ENCODE results near the gene PHTF1.

Gene PHTF1

GRCh38 chr1:113665071-113665470 is 94.2 kb downstream of the PHTF1 start:
- no peak for DNase-seq (ENCODE audit: low spot score)

DNA sequence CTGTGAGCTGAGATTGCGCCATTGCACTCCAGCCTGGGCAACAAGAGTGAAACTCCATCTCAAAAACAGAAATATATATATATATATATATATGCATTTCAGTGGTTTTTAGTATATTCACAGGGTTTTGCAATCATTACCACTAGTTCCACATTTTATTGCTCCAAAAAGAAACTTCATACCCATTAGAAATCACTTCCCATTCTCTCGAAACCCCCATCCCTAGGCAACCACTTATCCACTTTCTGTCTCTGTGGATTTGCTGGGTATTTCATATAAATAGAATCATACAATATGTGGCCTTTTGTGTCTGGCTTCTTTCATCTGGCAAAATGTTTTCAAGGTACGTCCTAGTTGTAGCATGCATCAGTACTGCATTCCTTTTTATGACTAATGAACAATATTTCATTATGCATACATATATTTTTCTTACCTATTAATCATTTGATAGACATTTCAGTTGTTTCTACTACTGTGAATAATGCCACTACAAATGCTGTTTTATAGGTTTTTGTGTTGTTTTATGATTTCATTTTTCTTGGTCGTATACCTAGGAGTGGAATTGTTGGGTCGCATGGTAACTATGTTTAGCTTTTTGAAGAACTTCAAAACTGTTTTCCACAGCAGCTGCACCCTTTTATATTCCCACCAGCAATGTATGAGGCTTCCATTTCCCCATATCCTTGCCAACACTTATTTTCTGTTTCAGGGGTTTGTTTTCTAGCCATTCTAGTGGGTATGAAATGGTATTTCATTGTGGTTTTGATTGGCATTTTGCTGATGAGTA is 95.9 kb downstream of the PHTF1 start:
- no peak for DNase-seq (ENCODE audit: low spot score)

- no peak for DNase-seq (ENCODE audit: low spot score)
Measured at GRCh38 chr1:113662101-113662500, 97.2 kb downstream of the PHTF1 start.

- peak; percentile 56 for DNase-seq (ENCODE audit: low spot score)
Measured at GRCh38 chr1:113660088-113660487, 99.2 kb downstream of the PHTF1 start.

- DNase-seq (ENCODE audit: low spot score) = peak; percentile 13
Measured at GRCh38 chr1:113659556-113659955, 99.7 kb downstream of the PHTF1 start.

GRCh38 chr1:113659035-113659434 is 100.3 kb downstream of the PHTF1 start:
- peak; percentile 22 for DNase-seq (ENCODE audit: low spot score)

- no peak for DNase-seq (ENCODE audit: low spot score)
Measured at GRCh38 chr1:113657556-113658063, 101.7 kb downstream of the PHTF1 start.

GRCh38 chr1:113657126-113657525 is 102.2 kb downstream of the PHTF1 start:
- DNase-seq (ENCODE audit: low spot score) = no peak

- DNase-seq (ENCODE audit: low spot score) = peak; percentile 50
Measured at GRCh38 chr1:113654883-113655282, 104.4 kb downstream of the PHTF1 start.

GRCh38 chr1:113653741-113654140 is 105.5 kb downstream of the PHTF1 start:
- DNase-seq (ENCODE audit: low spot score) = no peak

DNA sequence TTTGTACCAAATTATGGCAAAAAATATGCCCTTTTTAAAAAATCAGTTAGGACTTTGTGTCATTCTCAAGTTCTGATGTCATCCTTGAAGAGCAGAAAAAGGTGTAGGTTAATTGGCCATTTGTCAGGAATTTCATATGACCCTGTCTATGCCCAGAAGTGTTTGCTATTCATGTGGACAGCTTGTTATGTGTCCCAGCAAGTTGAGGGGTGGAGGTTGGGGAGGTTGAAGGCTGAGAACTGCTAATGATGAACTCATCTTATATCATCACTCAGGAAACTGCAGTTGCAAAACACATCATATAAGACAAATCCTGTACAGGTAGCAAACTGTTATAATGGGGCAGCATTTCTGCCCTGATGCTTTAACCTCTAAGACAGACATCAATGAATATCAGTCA is 106.5 kb downstream of the PHTF1 start:
- DNase-seq (ENCODE audit: low spot score) = no peak

DNA sequence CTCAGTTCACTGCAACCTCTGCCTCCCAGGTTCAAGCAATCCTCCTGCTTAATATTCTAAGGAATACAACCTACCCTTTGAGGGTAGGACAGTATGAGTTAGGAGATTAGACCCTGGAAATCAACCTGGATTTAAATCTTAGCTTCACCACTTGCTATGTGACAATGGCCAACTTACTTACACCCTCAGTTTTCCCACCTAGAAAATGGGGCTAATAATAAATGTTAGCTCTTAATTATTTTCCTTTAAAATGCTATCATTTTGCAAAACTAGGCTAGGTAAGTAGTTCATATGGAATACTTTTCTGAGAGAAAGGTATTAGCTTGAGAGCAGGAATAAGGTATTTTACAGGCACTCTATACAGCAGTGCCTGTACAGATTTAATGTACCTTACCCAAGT is 110.8 kb downstream of the PHTF1 start:
- DNase-seq (ENCODE audit: low spot score) = no peak

DNA sequence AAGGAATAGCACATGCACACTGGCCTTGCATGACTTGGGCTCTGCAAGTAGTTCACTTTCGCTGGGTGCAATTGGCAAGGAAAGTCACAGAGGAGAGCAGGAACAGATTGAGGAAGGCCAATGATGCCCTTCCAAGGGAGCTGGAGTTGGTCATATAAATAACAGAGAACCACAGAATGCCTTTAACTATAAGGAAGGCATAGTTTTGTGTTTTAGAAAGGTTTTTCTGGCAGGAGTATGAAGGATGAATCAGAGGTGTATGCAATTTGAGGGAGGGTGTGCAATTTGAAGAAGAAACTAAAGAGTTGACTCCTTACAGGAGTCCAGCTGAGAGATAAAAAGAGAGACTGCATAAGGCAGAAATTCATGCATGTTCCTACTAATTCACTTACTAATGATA is 112.1 kb downstream of the PHTF1 start:
- DNase-seq (ENCODE audit: low spot score) = no peak
